Immature natural killer cell (primary cell): ENCODE results near the gene DNAH3. TPM values are rescaled to one million over a fixed set of nuclear protein-coding genes. Genes with fewer than 3 reads are reported as not detected.
"Not testable (repeated sequence)": the region's sequence is repeated elsewhere in the genome, so short reads cannot be mapped to it uniquely, and the experiment has no call there.

Source experiments
- DNase-seq, 3 donors: peaks; one replicate each; pipeline ENCODE4 v3.0.0; 2022; ENCODE audit warnings: mixed read lengths in 1 of 3
- H3K27ac Mint-ChIP-seq, 6 donors: one replicate each; pipeline ENCODE4 v1.8.0; 2020; ENCODE audit warnings: mixed read lengths in 6 of 6, mild to moderate bottlenecking in 5 of 6, inconsistent platforms in 4 of 6, moderate library complexity in 3 of 6
- H3K27me3 Mint-ChIP-seq, 3 donors: one replicate each; pipeline ENCODE4 v1.8.0; 2020 to 2021; ENCODE audit warnings: low read depth in 3 of 3, mild to moderate bottlenecking in 3 of 3, mixed read lengths in 3 of 3, moderate library complexity in 3 of 3, inconsistent platforms in 1 of 3
- H3K36me3 Mint-ChIP-seq, 3 donors: one replicate each; pipeline ENCODE4 v1.8.0; 2020; ENCODE audit warnings: mixed read lengths in 3 of 3, inconsistent platforms in 2 of 3, mild to moderate bottlenecking in 2 of 3
- H3K4me1 Mint-ChIP-seq, 2 donors: one replicate each; pipeline ENCODE4 v1.8.0; 2020; ENCODE audit warnings: inconsistent platforms in 2 of 2, mild to moderate bottlenecking in 2 of 2, mixed read lengths in 2 of 2, moderate library complexity in 1 of 2
- H3K4me3 Mint-ChIP-seq, 5 donors: one replicate each; pipeline ENCODE4 v1.8.0; 2020; ENCODE audit warnings: mild to moderate bottlenecking in 5 of 5, mixed read lengths in 5 of 5, inconsistent platforms in 3 of 5, moderate library complexity in 3 of 5
- H3K9me3 Mint-ChIP-seq, 6 donors: one replicate each; pipeline ENCODE4 v1.8.0; 2020; ENCODE audit warnings: mild to moderate bottlenecking in 6 of 6, mixed read lengths in 6 of 6, inconsistent platforms in 4 of 6, moderate library complexity in 3 of 6
- polyA plus RNA-seq, 3 donors: library from polyadenylated mRNA; unstranded; fragments of 300-500 nt; fragmentation: Illumina TruSeq; gene quantifications; one replicate each; pipeline ENCODE4 v1.2.3, GENCODE V29; 2021

Gene DNAH3
- polyA plus RNA-seq, 3 donors from 2014 or later, result 0.02 TPM; not detected in 2

GRCh38 chr16:20968765-20969164 is 181.9 kb downstream of the DNAH3 start:
- Mint-ChIP-seq H3K36me3 (no peaks in the 10 kb centered on the region), H3K9me3 (peaks cover 0 to 2% (median 0%) of the 10 kb centered on the region in 6 donors), H3K4me1 (no peaks in the 10 kb centered on the region), H3K4me3 (no peak overlapping the region), H3K27ac (peak overlapping the region in 1 of 6 donors; percentile 41), H3K27me3 (peaks cover 0 to 7% (median 4%) of the 10 kb centered on the region in 3 donors)
- no peak for DNase-seq

- no peak overlapping the region for H3K4me3 Mint-ChIP-seq
- H3K27me3 Mint-ChIP-seq, result peaks cover 2 to 3% (median 2%) of the 10 kb centered on the region in 3 donors
- no peaks in the 10 kb centered on the region for H3K36me3 Mint-ChIP-seq
- DNase-seq, result no peak
- no peaks in the 10 kb centered on the region for H3K9me3 Mint-ChIP-seq
- no peak overlapping the region for H3K27ac Mint-ChIP-seq
- H3K4me1 Mint-ChIP-seq, result no peaks in the 10 kb centered on the region
Observed at GRCh38 chr16:20960899-20961298, 189.7 kb downstream of the DNAH3 start.

- DNase-seq, result no peak
- Mint-ChIP-seq H3K27ac (no peak overlapping the region), H3K4me1 (no peaks in the 10 kb centered on the region), H3K27me3 (peaks cover 0 to 6% (median 4%) of the 10 kb centered on the region in 3 donors), H3K9me3 (no peaks in the 10 kb centered on the region), H3K4me3 (no peak overlapping the region), H3K36me3 (no peaks in the 10 kb centered on the region)
Observed at GRCh38 chr16:20957153-20957552, 193.5 kb downstream of the DNAH3 start.

- no peaks in the 10 kb centered on the region for H3K9me3 Mint-ChIP-seq
- peaks cover 0 to 6% (median 4%) of the 10 kb centered on the region in 3 donors for H3K27me3 Mint-ChIP-seq
- no peak overlapping the region for H3K27ac Mint-ChIP-seq
- H3K4me3 Mint-ChIP-seq, result no peak overlapping the region
- no peaks in the 10 kb centered on the region for H3K36me3 Mint-ChIP-seq
- H3K4me1 Mint-ChIP-seq, result no peaks in the 10 kb centered on the region
- no peak for DNase-seq
Observed at GRCh38 chr16:20956319-20956718, 194.3 kb downstream of the DNAH3 start.

- Mint-ChIP-seq H3K36me3 (no peaks in the 10 kb centered on the region), H3K27me3 (peaks cover 2 to 6% (median 4%) of the 10 kb centered on the region in 3 donors), H3K9me3 (no peaks in the 10 kb centered on the region), H3K27ac (no peak overlapping the region), H3K4me1 (no peaks in the 10 kb centered on the region), H3K4me3 (no peak overlapping the region)
- DNase-seq, result no peak
Observed at GRCh38 chr16:20954574-20954973, 196.1 kb downstream of the DNAH3 start.

GRCh38 chr16:20952139-20952920 is 198.3 kb downstream of the DNAH3 start:
- Mint-ChIP-seq H3K4me1 (no peaks in the 10 kb centered on the region), H3K27ac (no peak overlapping the region), H3K9me3 (no peaks in the 10 kb centered on the region), H3K4me3 (no peak overlapping the region), H3K27me3 (peaks cover 2 to 6% (median 3%) of the 10 kb centered on the region in 3 donors), H3K36me3 (no peaks in the 10 kb centered on the region)
- DNase-seq, result no peak

GRCh38 chr16:20950294-20950693 is 200.4 kb downstream of the DNAH3 start:
- no peaks in the 10 kb centered on the region for H3K9me3 Mint-ChIP-seq

GRCh38 chr16:20949660-20950059 is 201.0 kb downstream of the DNAH3 start:
- Mint-ChIP-seq H3K36me3 (no peaks in the 10 kb centered on the region), H3K9me3 (no peaks in the 10 kb centered on the region), H3K27me3 (peaks cover 2 to 4% (median 3%) of the 10 kb centered on the region in 3 donors)

More at GRCh38 chr16:20950294-20950693, 200.4 kb downstream of the DNAH3 start:
- Mint-ChIP-seq H3K27me3 (peaks cover 2 to 5% (median 3%) of the 10 kb centered on the region in 3 donors), H3K27ac (no peak overlapping the region), H3K36me3 (no peaks in the 10 kb centered on the region), H3K4me3 (no peak overlapping the region), H3K4me1 (no peaks in the 10 kb centered on the region)
- DNase-seq, result no peak

GRCh38 chr16:20948444-20948843 is 202.2 kb downstream of the DNAH3 start:
- H3K9me3 Mint-ChIP-seq, result no peaks in the 10 kb centered on the region
- H3K4me1 Mint-ChIP-seq, result no peaks in the 10 kb centered on the region
- DNase-seq, result no peak
- no peaks in the 10 kb centered on the region for H3K36me3 Mint-ChIP-seq
- H3K27me3 Mint-ChIP-seq, result peaks cover 2 to 3% (median 3%) of the 10 kb centered on the region in 3 donors
- H3K4me3 Mint-ChIP-seq, result no peak overlapping the region
- H3K27ac Mint-ChIP-seq, result no peak overlapping the region

More at GRCh38 chr16:20949660-20950059, 201.0 kb downstream of the DNAH3 start:
- DNase-seq, result no peak
- Mint-ChIP-seq H3K4me3 (no peak overlapping the region), H3K27ac (no peak overlapping the region), H3K4me1 (no peaks in the 10 kb centered on the region)

GRCh38 chr16:20946015-20946629 is 204.5 kb downstream of the DNAH3 start:
- Mint-ChIP-seq H3K27ac (no peak overlapping the region), H3K9me3 (no peaks in the 10 kb centered on the region), H3K4me3 (no peak overlapping the region), H3K4me1 (peaks cover 5% of the 10 kb centered on the region in 2 donors), H3K27me3 (peaks cover 0 to 3% (median 2%) of the 10 kb centered on the region in 3 donors), H3K36me3 (no peaks in the 10 kb centered on the region)
- no peak for DNase-seq

- H3K4me3 Mint-ChIP-seq, DNase-seq, H3K4me1 Mint-ChIP-seq, H3K27ac Mint-ChIP-seq, H3K27me3 Mint-ChIP-seq, H3K9me3 Mint-ChIP-seq, H3K36me3 Mint-ChIP-seq: not testable (repeated sequence)
Observed at GRCh38 chr16:20945575-20945875, 205.1 kb downstream of the DNAH3 start.

- Mint-ChIP-seq H3K4me1 (peaks cover 8 to 9% of the 10 kb centered on the region in 2 donors), H3K9me3 (no peaks in the 10 kb centered on the region), H3K27me3 (peaks cover 0 to 2% (median 2%) of the 10 kb centered on the region in 3 donors), H3K36me3 (no peaks in the 10 kb centered on the region), H3K27ac (no peak overlapping the region), H3K4me3 (no peak overlapping the region)
- DNase-seq, result peak in 1 of 3 donors; percentile 1
Observed at GRCh38 chr16:20944861-20945574, 205.6 kb downstream of the DNAH3 start.

GRCh38 chr16:20942256-20942655 is 208.4 kb downstream of the DNAH3 start:
- Mint-ChIP-seq H3K4me1 (peaks cover 8 to 9% of the 10 kb centered on the region in 2 donors), H3K9me3 (no peaks in the 10 kb centered on the region), H3K4me3 (no peak overlapping the region), H3K27me3 (peaks cover 0 to 3% (median 0%) of the 10 kb centered on the region in 3 donors), H3K27ac (no peak overlapping the region), H3K36me3 (no peaks in the 10 kb centered on the region)
- no peak for DNase-seq

GRCh38 chr16:20941636-20941926 is 209.1 kb downstream of the DNAH3 start:
- Mint-ChIP-seq H3K27me3 (peaks cover 0 to 6% (median 0%) of the 10 kb centered on the region in 3 donors), H3K27ac (no peak overlapping the region), H3K4me1 (peaks cover 8 to 9% of the 10 kb centered on the region in 2 donors), H3K9me3 (no peaks in the 10 kb centered on the region), H3K4me3 (peak overlapping the region in 1 of 5 donors; percentile 57), H3K36me3 (no peaks in the 10 kb centered on the region)
- no peak for DNase-seq
